Retina (tissue), 1 donor: ENCODE measurements around the gene TNFRSF18.
A peak's percentile ranks its signal among the peaks of the same experiment; 100 is the strongest.

Experiments used
- DNase-seq: peaks from one replicate; pipeline ENCODE4 v3.0.0-alpha.2; 2016

TNFRSF18 gene

DNA sequence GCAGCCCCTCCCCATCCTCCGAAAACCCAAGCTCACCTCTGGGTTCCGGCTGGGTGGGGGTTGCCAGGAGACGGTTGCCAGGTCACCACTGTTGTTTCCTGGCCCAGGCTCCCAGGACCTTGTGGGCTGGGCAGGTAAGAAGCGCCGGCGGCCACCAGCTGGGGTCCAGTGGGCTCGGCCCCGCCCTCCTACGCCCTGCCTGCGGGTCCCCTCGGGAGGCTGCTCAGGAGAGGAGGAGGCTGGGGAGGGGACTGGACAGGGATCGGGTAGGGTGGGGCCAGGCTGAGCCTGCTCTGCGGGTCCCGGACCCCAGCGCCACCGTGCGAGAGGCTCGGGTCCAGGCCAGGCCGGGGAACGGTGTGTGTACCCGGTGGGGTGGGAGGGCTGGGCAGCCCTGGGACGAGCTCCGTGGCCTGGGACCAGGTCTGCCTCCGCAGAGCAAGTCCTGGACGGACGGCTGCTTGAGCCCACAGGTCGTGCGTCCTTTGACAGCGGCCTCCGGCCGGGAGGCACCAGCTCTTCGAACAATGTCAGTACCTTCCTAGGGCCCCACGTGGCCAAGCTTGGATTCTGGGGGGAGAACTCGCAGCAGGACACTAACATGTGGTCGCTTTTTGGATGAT lies 32.5 kb downstream of the TNFRSF18 start, which contains the start of gene TTLL10:
Gene TTLL10, plus strand, starts transcription at position 88 of the 623 bp plus-strand sequence. CDS start 5,336 bp downstream, outside the sequence.
- peak; percentile 70 for DNase-seq

DNA sequence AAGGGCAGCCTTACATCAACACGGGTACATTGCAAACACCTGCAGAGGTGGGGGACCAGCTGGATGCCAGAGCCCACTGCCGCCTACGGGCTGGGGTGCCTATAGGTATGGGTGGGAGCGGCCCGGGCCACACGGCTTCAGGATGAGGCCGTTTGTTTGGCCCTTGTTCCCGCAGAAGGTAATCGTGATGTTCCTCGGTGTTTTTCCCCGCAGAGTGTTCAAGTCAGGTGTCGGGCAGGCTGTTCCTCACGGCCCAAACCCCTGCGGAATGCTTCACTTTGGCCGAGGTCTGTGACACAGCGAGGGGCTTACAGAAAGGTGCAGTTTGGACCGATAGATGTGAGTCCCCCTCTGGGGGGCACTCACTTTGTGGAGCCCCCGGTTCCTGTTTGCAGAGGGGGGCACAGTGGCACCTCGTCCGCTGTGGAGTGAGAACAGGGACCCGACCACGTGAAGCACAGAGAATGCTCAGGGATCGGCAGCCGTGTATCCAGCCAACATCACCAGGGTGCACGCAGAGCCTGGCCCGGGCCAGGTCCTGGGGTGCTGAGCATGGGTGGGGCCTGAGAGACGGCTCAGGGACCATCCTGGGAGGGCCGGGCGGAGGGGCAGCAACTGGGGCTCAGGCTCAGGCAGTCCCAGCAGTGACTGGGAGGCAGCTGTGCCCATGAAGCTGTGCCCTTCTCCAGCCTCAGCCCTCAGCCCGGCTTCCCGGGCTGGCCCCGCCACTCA lies 33.2 kb downstream of the TNFRSF18 start:
- DNase-seq = peak; percentile 12

DNA sequence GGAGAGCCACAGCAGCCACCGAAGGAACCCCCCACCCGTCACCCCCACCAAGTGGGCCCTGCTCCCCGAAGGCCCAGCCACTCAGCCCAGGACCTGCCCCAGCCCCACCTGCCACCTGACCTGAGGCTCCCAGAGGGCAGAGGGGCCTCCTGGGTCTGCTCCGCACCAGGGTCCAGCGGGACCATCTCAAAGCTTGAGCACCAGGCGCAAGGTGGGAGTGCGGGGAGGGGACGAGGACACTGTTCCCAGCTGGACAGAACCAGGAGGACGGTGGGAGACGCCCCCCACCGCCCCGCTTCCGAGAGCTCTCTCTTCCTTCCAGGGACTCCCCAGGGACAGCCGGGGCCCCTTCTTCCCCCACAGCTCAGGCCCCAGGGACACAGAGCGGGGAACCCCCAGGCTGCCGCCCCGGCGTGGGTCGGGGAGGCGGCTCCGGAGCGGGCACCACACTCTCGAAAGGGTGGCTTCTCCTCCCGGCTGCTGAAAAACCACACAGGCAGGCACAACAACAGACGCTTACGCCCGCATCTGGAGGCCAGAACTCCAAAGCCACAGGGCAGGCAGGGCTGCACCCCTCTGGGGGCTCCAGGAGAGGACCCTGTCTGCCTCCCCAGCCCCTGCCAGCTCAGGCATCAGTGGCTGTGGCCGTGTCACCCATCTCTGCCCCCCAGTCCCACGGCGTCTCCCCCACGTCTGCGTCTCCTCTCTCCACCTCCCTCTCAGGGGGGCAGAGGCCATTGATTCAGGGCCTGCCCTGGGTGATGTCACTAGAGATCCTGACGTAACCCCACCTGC lies 34.6 kb downstream of the TNFRSF18 start:
- DNase-seq = no peak

DNA sequence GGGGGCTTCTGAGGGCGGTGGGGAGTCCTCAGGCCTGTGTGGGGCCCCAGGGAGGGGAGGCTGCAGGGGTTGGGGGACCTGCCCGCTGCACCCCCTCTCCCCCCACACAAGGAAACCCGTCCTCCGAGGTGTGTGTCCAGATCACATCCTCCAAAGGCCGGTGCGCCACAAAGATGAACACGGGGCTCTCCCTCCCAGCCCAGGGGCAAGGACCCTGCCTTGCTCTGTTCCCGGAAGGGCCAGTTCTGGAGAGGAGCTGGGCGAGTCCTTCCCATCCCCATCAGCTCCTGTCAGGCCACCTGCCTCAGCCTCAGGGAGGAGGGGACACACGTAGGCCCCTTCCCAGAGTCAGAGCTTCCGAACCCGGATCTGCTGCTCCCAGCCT lies 35.2 kb downstream of the TNFRSF18 start:
- no peak for DNase-seq

GRCh38 chr1:1170215-1171091 lies 35.9 kb downstream of the TNFRSF18 start:
- DNase-seq = no peak

DNA sequence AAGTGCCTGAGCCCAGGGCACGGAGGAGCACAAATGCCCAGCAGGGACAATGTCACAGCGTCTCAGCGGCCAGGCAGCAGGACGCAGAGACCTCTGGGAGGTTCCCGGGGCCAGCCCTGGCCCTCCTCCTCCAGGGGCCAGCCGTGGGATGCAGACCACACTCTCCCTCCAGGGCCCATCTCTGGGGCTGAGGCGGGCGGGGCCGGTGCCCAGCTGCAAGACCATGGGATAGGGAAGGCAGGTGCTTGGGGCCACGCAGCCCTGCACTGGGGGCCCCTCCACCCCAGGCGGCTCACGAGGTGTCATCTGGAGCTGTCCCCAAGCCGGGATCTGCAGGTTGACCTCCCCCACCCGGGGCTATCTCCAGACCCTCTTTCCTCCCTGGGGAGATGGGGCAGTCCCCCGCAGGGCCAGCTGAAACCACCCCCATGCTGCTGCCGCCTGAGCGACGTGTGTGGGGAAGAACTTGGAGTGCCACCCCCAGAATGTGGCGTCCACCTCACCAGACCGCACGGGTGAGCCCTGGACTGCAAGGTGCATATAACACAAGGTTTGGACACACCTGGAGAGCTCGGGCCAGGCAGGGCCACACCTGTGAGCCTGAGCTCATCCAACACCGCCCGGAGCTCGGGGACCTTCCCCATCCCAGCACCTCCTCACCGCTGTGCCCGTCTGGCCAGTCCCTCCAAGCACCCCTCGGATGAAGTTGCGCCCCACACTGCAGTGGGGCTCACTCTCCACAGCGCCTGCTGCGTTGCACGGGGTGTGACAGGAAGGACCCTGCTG lies 36.8 kb downstream of the TNFRSF18 start:
- DNase-seq = peak; percentile 19

DNA sequence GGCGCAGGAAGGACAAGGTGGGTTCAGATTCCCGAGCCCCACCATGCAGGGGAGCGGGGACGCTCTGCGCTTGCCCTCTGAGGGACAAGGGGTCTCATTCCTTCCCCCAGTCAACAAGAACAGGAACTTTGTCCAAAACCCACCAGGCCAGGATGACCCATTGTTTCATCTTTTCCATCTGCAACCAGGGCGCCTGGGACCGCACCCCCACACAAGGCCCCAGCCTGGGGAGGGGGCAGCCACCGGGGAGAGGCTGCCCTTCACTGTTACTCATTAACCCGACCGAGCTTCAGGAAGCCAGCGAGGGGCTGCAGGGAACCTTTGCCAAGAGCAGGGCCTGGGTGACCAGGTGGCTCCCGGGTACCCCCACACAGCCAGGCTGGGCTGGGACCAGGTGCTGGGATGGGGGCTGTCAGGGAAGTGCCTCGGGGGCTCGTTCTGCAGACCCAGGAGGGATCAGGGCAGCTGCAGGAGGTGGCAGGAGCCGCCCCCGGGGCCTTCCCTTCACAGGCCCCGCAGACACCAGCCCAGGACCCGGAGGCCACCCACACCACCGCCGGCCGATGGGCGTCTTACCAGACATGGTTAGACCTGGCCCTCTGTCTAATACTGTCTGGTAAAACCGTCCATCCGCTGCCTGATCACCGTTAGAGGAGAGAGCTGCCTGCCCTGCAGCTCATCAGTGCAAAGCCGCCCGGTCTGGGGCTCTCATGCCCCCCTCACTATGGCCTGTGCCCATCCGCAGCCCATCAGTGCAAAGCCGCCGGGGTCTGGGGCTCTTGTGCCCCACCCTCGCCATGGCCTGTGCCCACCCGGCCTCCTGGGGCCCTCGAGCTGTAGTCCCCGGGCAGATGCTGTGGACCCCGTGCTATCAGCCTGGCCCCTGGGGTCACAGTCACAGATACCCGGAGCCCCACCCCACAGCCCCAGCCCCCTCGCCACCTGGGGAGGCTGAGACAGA lies 37.7 kb downstream of the TNFRSF18 start:
- peak; percentile 45 for DNase-seq

- DNase-seq = no peak
Measured at GRCh38 chr1:1167841-1168450, 38.4 kb downstream of the TNFRSF18 start.

- DNase-seq = peak; percentile 6
Measured at GRCh38 chr1:1167398-1167821, 39.0 kb downstream of the TNFRSF18 start.

DNA sequence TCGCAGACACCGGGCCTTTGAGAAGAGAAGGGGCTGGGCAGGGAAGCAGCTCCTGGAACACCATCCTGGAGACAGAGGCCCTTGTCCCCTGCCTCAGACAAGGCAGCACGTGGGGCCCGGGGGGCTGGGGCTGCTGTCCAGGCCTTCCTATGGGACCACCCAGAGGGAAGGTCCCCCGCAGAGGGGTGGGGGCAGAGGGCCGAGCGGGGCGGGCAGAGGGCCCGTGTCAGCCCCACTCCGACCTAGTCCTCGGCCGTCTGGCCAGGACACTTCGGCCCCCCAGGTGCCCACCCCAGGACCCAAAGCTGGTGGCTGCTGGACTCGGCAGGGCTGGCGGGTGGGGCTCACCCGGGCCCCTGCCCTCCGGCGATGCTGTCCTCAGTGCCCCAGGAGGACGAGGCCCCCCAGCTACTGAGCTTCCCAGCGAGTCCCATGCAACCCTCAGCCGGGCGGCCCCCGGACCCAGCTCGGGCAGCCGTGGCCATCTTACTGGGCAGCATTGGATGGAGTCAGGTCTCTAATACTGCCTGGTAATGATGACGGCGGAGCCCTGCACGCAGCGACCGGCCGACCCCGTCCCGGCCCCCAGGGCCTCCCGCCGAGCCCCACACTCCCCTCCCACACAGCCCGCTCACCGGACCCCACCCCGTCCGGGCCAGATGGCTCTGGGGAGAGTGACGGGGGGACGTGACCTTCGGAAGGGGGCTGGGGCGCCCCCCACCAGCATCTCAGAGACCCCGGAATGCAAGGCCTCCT lies 39.6 kb downstream of the TNFRSF18 start:
- peak; percentile 21 for DNase-seq

DNA sequence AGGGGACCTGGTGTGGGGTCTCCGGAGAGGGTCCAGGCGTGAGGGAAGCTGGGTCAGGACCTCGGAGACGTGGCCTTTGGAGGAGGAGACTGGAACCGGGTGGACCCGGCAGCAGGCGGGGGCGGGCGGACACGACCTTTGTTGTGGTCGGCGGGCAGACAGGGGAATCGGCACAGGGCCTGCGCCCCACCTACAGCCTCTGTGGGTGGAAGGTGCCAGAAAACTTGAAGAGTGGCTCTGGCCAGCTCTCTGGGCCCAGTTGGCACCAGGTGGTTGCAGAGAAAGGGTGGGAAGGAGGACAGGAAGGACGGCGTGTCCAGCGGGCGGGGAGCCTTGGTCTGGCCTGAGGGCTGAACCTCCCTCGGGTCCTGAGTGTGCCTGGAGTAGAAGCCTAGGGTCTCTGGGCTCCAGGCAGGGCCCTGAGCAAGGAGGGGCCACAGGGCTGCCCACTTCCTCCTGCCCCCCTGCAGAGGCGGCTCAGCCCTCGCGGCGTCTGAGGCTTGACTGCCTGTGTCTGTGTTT lies 40.4 kb downstream of the TNFRSF18 start:
- peak; percentile 51 for DNase-seq

GRCh38 chr1:1165485-1165884 lies 40.9 kb downstream of the TNFRSF18 start:
- DNase-seq = peak; percentile 18

DNA sequence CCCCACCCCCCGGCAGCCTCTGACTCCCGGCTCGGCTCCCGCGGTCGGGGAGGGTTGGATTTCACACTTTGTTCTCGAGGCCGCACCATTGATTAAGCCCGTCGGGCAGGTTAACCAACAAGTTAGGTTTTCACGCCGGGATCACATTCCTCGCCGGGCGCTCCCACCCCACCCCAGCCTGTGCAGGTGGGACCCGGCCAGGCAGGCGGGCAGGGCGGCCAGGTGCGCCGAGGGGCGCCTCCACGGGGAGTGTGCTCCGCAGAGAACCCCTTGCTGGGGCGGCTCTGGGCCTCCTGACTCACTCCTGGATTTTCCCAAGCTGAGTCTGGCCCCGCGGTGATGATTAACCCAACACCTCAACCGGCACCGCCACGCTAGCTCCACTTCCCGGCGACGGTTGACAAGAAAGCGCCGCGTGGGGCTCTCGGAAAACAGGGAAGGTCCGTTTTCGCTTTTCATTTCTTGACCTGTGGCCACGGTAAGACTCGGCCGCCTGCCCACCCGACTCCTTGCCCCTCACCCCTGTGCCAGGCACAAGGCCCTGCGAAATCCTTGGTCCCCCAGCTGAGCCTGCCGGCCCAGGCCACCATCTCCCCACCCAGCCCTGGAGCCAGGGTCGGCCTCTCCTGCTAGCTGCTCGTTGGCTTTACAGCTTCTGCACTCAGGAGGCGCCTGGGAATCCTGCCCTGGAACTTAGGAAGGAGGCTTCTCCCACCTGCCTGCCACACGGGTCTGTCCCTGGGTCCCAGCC lies 41.5 kb downstream of the TNFRSF18 start:
- no peak for DNase-seq

- no peak for DNase-seq
Measured at GRCh38 chr1:1164361-1164700, 42.1 kb downstream of the TNFRSF18 start.

DNA sequence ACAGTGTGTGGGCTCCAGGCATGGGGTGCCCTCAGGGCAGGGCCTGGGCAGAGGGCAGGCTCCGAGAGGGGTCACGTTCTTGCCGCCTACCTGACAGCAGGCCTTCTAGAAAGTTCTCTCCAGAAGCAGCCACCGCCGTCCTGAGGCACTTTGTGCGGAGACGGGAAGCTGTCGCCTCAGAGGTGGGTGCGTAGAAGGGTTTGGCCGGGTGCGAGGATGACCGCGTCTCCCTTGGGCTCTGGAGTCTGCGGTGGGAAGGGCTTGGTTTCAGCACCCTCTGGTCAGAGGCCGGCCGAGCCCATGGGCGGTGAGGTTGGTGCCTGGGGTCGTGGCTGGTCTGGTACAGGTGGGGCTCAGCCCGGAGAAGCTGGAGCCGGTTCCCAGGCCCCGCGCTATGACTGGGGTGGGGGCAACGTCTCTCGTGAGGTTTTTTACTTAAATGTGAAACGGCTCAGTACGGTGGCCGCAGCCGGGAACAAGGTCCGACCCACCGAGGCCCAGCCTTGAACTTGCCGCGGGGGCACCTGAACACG lies 42.8 kb downstream of the TNFRSF18 start:
- DNase-seq = no peak

GRCh38 chr1:1162597-1163537 lies 43.5 kb downstream of the TNFRSF18 start:
- DNase-seq = no peak

DNA sequence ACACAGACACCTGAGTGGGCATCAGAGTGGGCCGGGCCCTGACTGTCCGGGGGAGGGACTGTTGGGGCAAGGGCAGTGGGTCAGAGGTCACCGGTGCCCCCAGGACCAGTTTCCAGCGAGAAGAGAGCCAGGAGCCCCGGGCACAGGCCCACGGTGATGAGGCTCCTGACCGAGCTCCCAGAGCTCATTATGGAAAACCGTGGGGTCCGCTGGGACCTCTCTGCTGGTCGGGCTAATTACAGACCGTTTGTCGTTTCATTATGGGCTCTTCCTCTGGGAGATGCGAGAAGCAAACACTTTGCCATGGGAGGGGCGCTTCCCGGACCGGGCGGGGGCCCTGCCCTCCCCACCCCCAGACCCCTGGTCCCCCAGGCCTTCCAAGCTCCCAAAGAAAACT lies 44.7 kb downstream of the TNFRSF18 start:
- no peak for DNase-seq
